Hepatocyte (in vitro differentiated cells): ENCODE results near the gene WWTR1.

Source experiments
- CTCF ChIP-seq: fragments of 200-600 bp; sonication (generic); IDR thresholded peaks from 2 replicates; pipeline ENCODE4 v1.5.1; 2016; ENCODE audit warnings: antibody characterized with exemption, mild to moderate bottlenecking; ENCODE audit not compliant: poor library complexity
- EZH2 ChIP-seq: fragments of 200-600 bp; sonication (generic); IDR thresholded peaks from 2 replicates; pipeline ENCODE4 v1.6.1; 2016; ENCODE audit warnings: antibody characterized with exemption, mild to moderate bottlenecking, borderline replicate concordance
- EZH2phosphoT487 ChIP-seq: fragments of 200-600 bp; sonication (generic); IDR thresholded peaks from one replicate; pipeline ENCODE4 v1.6.1; 2018; ENCODE audit warnings: antibody characterized with exemption, mild to moderate bottlenecking, low read depth, moderate library complexity; ENCODE audit not compliant: unreplicated experiment, severe bottlenecking

DNA sequence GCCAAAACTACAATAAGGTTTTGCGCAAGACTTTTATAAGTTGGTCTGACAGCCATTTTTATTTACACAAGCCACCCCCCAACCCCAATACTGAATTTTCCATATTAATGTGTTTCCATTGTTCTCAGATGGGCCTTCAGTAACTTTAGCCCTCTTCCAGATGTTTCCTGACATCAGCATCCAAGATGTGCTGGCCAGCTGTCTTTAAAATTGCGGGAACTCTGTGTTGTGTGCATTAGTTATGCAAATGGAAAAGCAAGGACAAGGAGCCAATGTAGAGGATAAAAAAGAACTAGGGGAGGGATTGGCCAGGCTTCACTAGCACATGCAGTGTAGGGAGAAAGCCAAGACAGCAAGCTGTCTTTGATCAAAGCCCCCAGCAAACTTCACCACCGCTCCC, 49.1 kb upstream of the WWTR1 start:
- TF ChIP-seq CTCF (no peak), EZH2phosphoT487 (no peak), EZH2 (no peak)
